GM19397 (cell line): ENCODE results near the gene PTPMT1.

ENCODE experiments used
- ATAC-seq: cut with Tn5 transposase; IDR thresholded peaks from one replicate; pipeline ENCODE4 v1.9.1; 2021; ENCODE audit warnings: mild to moderate bottlenecking, moderate library complexity; ENCODE audit not compliant: unreplicated experiment

Gene PTPMT1

DNA sequence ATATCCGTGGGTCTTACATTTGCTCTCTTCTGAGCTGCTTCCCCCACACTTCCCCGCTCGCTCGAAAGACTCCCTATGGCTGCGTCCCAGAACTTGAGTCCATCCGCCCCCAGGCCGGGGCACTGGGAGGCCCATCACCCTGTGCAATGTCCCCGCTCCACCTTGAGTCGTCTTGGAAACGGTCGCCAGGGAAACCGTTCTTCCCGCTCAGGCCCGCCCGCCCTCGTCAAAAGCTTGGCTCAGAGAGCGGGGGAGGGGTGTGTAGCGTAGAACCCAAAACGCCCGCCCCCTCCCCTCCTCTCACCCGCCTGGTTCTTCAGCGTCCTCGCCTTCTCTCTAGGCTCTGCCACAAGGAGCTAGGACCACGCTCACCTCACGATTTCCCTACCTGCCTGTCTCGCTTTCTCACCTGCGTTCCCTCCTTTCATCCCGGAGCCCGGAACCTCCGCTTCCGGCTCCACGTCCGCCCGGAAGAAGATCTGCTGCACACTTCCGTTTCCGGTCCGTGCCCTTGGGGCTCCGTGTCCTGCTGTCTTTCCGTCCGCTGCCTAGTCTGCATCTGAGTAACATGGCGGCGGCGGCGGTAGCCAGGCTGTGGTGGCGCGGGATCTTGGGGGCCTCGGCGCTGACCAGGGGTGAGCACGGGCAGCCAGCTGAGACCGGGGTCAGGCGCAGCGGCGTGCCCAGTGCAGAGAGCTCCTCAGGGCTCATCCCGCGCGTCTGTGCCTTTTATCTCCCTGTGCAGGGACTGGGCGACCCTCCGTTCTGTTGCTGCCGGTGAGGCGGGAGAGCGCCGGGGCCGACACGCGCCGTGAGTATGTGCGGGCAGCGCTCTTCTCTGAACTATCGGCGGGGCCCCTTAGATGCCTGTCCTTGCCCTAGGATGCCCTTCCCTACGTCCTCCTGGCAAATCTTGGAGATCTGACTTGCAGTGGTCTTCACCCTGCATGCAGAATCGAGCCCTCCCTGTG, 13.4 kb downstream of the PTPMT1 start, which contains the start of the genes KBTBD4 and NDUFS3:
Gene KBTBD4 (minus strand): TSS at position 447 of the 971 bp plus-strand sequence. CDS start 19 bp downstream, at position 428.
Gene NDUFS3 (plus strand): TSS at position 551 of the 971 bp plus-strand sequence. CDS start 18 bp downstream, at position 569.
- ATAC-seq: peak; percentile 93

DNA sequence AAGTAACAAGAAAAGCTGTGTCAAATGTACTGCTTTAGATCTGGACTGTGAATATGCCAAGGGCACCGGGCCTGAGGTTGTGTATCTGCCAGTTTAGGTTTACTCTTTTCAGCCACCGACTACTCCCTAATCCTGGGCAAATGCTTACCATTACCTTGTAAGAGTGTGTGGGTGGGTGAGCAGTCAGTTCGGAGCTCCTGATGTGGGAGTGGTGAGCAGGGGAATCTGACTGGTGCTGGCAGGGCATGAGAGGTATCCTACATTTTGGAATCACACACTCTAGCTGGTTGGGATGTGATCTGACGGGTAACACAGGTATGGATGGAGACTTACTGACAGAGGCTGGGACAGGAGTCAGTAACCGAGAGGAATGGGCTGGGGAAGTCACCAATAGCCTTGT, 18.4 kb downstream of the PTPMT1 start:
- ATAC-seq: no peak

DNA sequence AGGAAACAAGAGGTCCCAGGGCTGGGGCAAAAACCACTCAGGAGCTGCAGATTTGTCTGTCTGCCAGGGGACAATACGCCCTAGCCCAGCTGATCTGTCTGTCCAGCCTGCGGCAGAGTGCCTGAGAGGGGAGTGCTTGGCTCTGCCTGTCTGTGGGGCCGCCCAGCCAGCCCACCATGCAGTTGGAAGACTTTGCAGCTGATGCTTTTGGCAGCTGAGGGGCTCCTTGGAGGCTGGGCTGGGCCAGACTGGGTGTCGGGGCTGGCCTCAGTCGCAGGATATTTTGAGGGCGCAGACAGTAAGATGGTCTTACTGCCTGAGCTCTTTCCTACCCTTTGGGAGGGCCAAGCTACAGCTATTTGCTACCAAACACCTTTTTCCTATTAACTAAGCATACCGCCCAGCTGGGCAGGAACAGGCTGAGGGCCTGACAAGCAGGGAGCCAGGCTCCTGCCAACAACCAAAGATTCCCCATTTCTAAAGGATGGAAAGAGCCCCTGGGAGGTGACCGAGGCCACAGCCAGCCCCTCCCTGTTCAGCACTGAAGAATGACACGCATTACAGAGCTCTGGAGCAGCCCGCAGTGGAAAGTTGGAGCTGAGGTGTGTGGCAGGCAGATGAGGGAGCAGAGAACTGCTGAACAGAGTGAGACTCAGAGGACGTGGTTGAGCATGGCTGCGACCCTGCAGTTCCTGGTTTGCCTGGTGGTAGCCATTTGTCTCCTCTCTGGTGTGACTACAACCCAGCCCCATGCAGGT, 20.9 kb downstream of the PTPMT1 start, which contains the start of gene FAM180B:
Gene FAM180B (plus strand): TSS at position 581 of the 758 bp plus-strand sequence. CDS start 91 bp downstream, at position 672.
- ATAC-seq: no peak

- ATAC-seq: no peak
Measured at GRCh38 chr11:47587039-47587716, 21.8 kb downstream of the PTPMT1 start.

- no peak for ATAC-seq
Measured at GRCh38 chr11:47587723-47588326, 22.4 kb downstream of the PTPMT1 start.

- ATAC-seq: no peak
Measured at GRCh38 chr11:47589118-47589517, 23.7 kb downstream of the PTPMT1 start.

- no peak for ATAC-seq
Measured at GRCh38 chr11:47589584-47589976, 24.2 kb downstream of the PTPMT1 start.

DNA sequence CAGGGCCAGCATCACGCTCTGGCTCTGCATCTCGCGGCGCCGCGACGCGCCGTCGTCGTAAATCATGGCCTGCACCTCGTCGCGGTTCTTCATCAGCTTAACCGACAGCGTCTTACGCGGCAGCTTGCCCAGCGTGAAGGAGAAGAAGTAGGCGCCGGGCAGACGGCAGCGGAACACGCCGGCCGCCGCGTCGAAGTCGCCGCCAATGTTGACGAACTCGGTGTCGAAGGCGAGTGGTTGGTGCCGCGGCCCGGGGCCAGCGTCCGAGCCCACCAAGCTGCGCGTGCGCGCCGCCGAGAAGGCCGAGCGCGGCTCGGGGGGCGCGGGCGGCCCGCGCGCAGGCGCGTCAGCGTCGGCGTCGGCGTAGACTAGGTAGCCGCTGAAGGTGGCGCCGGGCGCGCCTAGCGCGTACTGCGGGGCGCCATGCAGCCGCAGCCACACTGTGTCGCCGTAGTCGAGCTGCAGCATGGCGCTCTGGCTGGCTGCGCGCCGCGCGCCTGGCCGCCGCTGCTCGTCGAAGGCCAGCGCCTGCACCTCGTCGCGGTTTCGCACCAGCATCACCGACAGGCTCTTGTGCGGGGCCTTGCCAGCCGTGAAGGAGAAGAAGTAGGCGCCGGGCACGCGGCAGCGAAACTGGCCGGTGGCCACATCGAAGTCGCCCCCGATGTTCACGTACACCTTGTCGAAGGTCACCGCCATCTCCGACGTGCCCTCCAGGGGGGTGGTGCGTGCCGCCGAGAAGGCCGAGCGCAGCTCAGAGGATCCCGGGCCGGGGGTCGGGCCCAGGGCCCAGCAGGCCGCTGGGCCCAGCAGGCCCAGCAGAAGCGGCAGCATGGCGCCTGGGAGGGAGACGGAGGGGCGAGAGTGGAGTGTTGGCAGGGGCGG, 24.8 kb downstream of the PTPMT1 start:
- ATAC-seq: no peak

- ATAC-seq: no peak
Measured at GRCh38 chr11:47591764-47592163, 26.4 kb downstream of the PTPMT1 start.

GRCh38 chr11:47592251-47592650, 26.9 kb downstream of the PTPMT1 start:
- no peak for ATAC-seq

DNA sequence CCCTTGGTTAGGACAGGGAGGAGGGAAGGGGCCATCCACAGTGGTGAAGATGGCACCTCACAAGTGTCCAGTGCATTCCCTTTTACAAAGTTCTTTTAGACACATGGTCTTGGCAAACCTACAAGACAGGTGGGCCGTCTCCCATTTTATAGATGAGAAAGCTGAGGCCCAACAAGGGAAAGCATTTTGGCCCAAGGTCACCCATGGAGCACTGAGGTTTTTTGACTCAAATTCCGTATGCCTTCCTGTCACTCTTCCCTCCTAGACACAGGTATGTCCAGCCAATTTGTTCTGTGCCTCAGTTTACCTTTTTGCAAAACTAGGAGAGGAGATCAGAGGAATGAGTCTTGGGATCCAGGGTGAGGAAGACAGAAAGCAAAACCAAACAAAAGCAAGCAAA, 27.6 kb downstream of the PTPMT1 start:
- ATAC-seq: no peak

DNA sequence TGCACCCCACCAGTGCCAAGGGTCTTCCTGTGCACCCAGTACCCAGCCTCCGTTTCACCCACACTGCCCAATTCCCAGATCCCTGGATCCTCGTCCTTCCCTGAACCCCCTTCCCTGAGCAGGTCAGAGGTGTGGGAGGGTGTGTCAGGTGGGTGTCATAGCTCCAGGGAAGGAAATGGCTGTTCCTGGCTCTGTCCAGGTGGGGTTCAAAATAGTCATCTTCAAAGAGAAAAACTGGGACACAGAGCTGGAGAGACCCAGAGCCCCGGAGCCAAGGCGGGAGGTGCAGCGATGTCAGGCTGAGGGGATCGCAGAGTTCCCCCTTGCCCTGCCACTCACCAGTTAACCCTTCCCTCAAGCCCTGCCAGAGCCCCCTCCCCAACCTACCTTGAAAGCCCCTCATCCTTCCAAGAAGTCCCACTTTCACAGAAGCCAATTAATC, 28.1 kb downstream of the PTPMT1 start:
- ATAC-seq: no peak

DNA sequence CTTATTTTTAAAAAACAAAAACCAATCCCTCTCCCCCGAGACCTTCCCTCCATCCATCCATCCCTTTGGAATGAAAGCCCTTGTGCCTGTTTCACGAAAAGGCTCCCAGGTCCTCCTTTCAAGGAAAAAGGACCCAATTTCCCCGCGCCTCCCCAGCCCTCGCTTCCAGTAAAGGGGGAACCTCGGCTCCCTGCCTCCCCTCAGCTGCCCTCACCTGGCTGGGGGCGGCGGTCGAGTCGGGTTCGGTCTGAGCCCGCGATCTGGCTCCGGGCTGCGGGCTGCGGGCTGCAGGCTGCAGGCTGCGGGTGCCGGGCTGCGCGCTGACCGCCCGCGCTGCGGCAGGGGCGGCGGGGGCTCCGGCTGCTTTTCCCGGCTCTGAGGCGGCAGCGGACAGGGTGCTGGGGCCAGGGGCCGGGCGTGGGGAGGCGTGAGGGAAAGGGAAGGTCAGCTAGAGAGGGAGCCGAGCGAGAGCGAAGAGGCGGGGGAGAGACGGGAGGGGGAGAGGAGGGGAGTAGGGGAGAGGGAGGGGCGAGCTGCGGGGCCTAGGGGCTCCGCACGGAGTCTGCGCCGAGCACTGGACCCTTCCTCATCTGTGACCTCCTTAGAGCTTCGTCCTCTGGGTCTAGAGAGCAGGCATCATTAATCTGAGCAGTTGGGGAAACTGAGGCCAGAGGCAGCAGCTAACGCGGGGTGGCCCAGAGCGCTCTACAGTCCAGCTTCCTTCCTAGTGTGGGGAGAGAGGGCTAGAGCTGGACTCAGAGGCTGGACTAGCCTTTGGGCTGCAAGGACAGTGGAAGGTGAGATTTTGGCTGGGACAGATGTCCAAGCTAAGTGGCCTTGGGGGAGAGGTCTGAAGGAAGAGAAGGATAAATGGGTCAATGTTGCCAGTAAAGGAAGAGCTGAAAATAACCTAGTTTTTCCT, 28.8 kb downstream of the PTPMT1 start, which contains the start of gene C1QTNF4:
Gene C1QTNF4 (minus strand): TSS at position 478 of the 922 bp plus-strand sequence. CDS start 3,601 bp downstream, outside the sequence.
- no peak for ATAC-seq

GRCh38 chr11:47595029-47595428, 29.6 kb downstream of the PTPMT1 start:
- ATAC-seq: no peak

DNA sequence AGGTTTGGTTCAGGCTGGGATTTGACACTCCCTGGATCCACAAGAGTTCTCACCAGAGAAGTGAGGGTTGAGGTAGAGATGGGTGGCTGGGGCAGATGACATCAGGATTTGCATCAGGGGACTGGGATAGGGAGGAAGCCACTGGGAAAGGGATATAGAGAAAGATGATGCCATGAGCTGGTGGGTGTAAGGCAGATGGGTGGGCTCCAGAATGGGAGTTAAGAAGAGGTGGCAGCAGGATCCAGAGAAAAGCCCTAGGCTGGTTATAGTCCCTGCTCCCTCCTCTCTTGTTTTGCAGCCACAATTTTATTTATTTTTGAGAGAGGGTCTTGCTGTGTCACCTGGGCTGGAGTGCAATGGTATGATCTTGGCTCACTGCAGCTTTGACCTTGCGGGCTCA, 30.6 kb downstream of the PTPMT1 start:
- ATAC-seq: no peak

GRCh38 chr11:47599902-47600301, 34.5 kb downstream of the PTPMT1 start:
- no peak for ATAC-seq

DNA sequence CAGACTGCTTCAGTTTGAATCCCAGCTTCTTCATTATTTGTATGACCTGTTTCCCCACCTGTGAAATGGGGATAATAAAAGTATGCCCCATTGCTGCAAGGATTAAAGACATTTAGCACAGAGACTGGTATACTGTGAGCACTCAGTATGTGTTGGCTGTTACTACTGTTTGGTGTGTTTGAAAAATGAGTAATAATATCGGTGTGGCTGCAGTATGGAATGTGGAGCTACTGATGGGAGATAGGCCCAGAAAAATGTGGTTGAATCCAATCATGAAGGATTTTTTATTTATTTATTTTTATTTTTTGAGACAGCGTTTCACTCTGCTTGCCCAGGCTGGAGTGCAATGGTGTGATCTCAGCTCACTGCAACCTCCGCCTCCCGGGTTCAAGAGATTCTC, 37.9 kb downstream of the PTPMT1 start:
- ATAC-seq: no peak

DNA sequence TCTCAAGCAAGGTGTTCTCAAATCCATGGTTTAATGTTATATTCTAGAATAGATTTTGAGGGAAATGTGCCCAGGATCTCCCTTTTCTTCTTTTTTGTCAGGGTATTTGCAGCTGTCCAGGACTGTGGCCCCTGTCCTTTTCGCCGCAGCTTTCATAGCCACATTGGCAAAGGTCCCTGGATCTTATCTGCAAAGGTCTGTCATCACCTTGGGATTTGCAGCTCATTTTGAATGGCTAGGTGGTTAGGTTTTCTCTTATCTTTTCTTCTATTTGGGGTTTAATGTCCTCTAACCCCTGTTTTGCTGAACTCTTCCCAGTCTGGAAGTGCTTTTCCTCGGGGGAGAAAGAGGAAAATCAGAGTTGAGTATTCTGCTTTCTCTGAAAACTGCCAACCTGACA, 40.5 kb downstream of the PTPMT1 start:
- ATAC-seq: no peak
